OCI-LY1 (cell line): ENCODE measurements around the gene TENM4.

Experiments used
- H2AFZ ChIP-seq: fragments of 200-600 bp; sonication (generic), shearing (Covaris generic); 2 replicates; pipeline ENCODE4 v1.6.0; 2014; ENCODE audit warnings: antibody characterized with exemption, mild to moderate bottlenecking, low read length
- H3F3A ChIP-seq: fragments of 200-600 bp; sonication (generic), shearing (Covaris generic); 2 replicates; pipeline ENCODE4 v1.6.0; 2014; ENCODE audit warnings: mild to moderate bottlenecking, antibody characterized with exemption, low read length, moderate library complexity; ENCODE audit not compliant: insufficient read depth
- H3K27ac ChIP-seq: fragments of 200-600 bp; sonication (generic); 2 replicates; pipeline ENCODE4 v1.5.1; 2014; ENCODE audit warnings: low read length, mixed run types, mild to moderate bottlenecking, low read depth; ENCODE audit not compliant: poor library complexity, severe bottlenecking
- H3K27me3 ChIP-seq: fragments of 200-600 bp; sonication (generic); 2 replicates; pipeline ENCODE4 v1.6.0; 2014; ENCODE audit warnings: antibody characterized with exemption, mild to moderate bottlenecking, low read length, moderate library complexity; ENCODE audit not compliant: insufficient read depth
- H3K36me3 ChIP-seq: fragments of 200-600 bp; sonication (generic); 2 replicates; pipeline ENCODE4 v1.6.1; 2014; ENCODE audit warnings: mild to moderate bottlenecking, antibody characterized with exemption, low read length, moderate library complexity, mixed read lengths; ENCODE audit not compliant: insufficient read depth
- H3K4me1 ChIP-seq: fragments of 200-600 bp; sonication (generic); 2 replicates; pipeline ENCODE4 v1.5.1; 2014; ENCODE audit warnings: mild to moderate bottlenecking, low read length, moderate library complexity; ENCODE audit not compliant: insufficient read depth, severe bottlenecking
- H3K4me2 ChIP-seq: fragments of 200-600 bp; sonication (generic), shearing (Covaris generic); 2 replicates; pipeline ENCODE4 v1.6.1; 2014; ENCODE audit warnings: low read length
- H3K4me3 ChIP-seq: fragments of 200-600 bp; sonication (generic); 2 replicates; pipeline ENCODE4 v1.5.1; 2014; ENCODE audit warnings: low read length, low read depth, mild to moderate bottlenecking, mixed read lengths; ENCODE audit not compliant: poor library complexity, severe bottlenecking
- H3K79me2 ChIP-seq: fragments of 200-600 bp; shearing (Covaris generic); 2 replicates; pipeline ENCODE4 v1.6.1; 2016; ENCODE audit warnings: mixed run types, low read length, mixed read lengths; ENCODE audit not compliant: insufficient read depth
- H3K9ac ChIP-seq: fragments of 200-600 bp; sonication (generic), shearing (Covaris generic); 2 replicates; pipeline ENCODE4 v1.6.1; 2014; ENCODE audit warnings: mild to moderate bottlenecking, low read length, mixed read lengths
- H3K9me2 ChIP-seq: fragments of 200-600 bp; sonication (generic), shearing (Covaris generic); 2 replicates; pipeline ENCODE4 v1.6.1; 2014; ENCODE audit warnings: low read depth, mild to moderate bottlenecking, low read length, mixed read lengths
- H3K9me3 ChIP-seq: fragments of 200-600 bp; shearing (Covaris generic); 2 replicates; pipeline ENCODE4 v1.6.1; 2014; ENCODE audit warnings: low read length, mixed read lengths
- H4K20me1 ChIP-seq: fragments of 200-600 bp; sonication (generic), shearing (Covaris generic); 2 replicates; pipeline ENCODE4 v1.6.0; 2016; ENCODE audit warnings: mild to moderate bottlenecking, low read length; ENCODE audit not compliant: insufficient read depth
- CTCF ChIP-seq: fragments of 200-600 bp; sonication (generic), shearing (Covaris generic); IDR thresholded peaks from 2 replicates; pipeline ENCODE4 v1.5.1; 2017; ENCODE audit warnings: mild to moderate bottlenecking, antibody characterized with exemption, low read length, moderate library complexity, mixed read lengths
- EZH2 ChIP-seq: fragments of 200-600 bp; sonication (generic), shearing (Covaris generic); IDR thresholded peaks from 2 replicates; pipeline ENCODE4 v1.8.0; 2017; ENCODE audit warnings: borderline replicate concordance, mixed run types, mild to moderate bottlenecking, antibody characterized with exemption, low read length, moderate library complexity, mixed read lengths

The TENM4 gene

GRCh38 chr11:79461666-79462645, 21.1 kb upstream of the TENM4 start:
- no peak overlapping the region for H3K27ac ChIP-seq
- H3K9me3 ChIP-seq, result no peaks in the 10 kb centered on the region
- H3K27me3 ChIP-seq, result no peaks in the 10 kb centered on the region
- H3K4me1 ChIP-seq, result no peaks in the 10 kb centered on the region
- no peak overlapping the region for H3K4me2 ChIP-seq
- H3F3A ChIP-seq, result no peaks in the 10 kb centered on the region
- TF ChIP-seq EZH2 (no peak), CTCF (no peak)
- H3K9ac ChIP-seq, result no peak overlapping the region
- no peaks in the 10 kb centered on the region for H3K79me2 ChIP-seq
- H3K36me3 ChIP-seq, result no peaks in the 10 kb centered on the region
- no peak overlapping the region for H3K4me3 ChIP-seq
- H2AFZ ChIP-seq, result no peak overlapping the region
- H3K9me2 ChIP-seq, result no peaks in the 10 kb centered on the region
- H4K20me1 ChIP-seq, result no peaks in the 10 kb centered on the region

- TF ChIP-seq EZH2 (no peak), CTCF (peak; percentile 32; the same call in 1 of the 2 replicates)
- H3F3A ChIP-seq, result no peaks in the 10 kb centered on the region
- H3K4me3 ChIP-seq, result no peak overlapping the region
- no peak overlapping the region for H3K9ac ChIP-seq
- H2AFZ ChIP-seq, result no peak overlapping the region
- H3K27ac ChIP-seq, result no peak overlapping the region
- H3K79me2 ChIP-seq, result no peaks in the 10 kb centered on the region
- H3K27me3 ChIP-seq, result no peaks in the 10 kb centered on the region
- H3K9me3 ChIP-seq, result no peaks in the 10 kb centered on the region
- no peaks in the 10 kb centered on the region for H3K4me1 ChIP-seq
- H3K4me2 ChIP-seq, result no peak overlapping the region
- no peaks in the 10 kb centered on the region for H3K36me3 ChIP-seq
- no peaks in the 10 kb centered on the region for H4K20me1 ChIP-seq
- H3K9me2 ChIP-seq, result no peaks in the 10 kb centered on the region
Observed at GRCh38 chr11:79461144-79461543, 20.3 kb upstream of the TENM4 start.

GRCh38 chr11:79458709-79459108, 17.9 kb upstream of the TENM4 start:
- Histone ChIP-seq H4K20me1 (no peaks in the 10 kb centered on the region), H3K27ac (no peak overlapping the region), H3K9ac (no peak overlapping the region), H3K79me2 (no peaks in the 10 kb centered on the region), H3K9me2 (no peaks in the 10 kb centered on the region), H2AFZ (no peak overlapping the region), H3F3A (no peaks in the 10 kb centered on the region), H3K36me3 (no peaks in the 10 kb centered on the region), H3K4me3 (no peak overlapping the region), H3K9me3 (no peaks in the 10 kb centered on the region), H3K27me3 (no peaks in the 10 kb centered on the region), H3K4me2 (no peak overlapping the region), H3K4me1 (no peaks in the 10 kb centered on the region)
- no peak for TF ChIP-seq CTCF
- TF ChIP-seq EZH2, result no peak
